Stimulated activated CD8-positive, alpha-beta memory T cell treated with anti-CD3 and anti-CD28 coated beads, Interleukin-2, amount 100 ng/mL, for 1 hour (primary cell): Measurements from ENCODE around the gene AP4M1.
"Not testable (repeated sequence)": the region's sequence is repeated elsewhere in the genome, so short reads cannot be mapped to it uniquely, and the experiment has no call there.

Experiments
- DNase-seq, 2 donors: peaks; one replicate each; pipeline ENCODE4 v3.0.0-alpha.2; 2020; ENCODE audit warnings: low read depth in 2 of 2

Gene AP4M1

DNA sequence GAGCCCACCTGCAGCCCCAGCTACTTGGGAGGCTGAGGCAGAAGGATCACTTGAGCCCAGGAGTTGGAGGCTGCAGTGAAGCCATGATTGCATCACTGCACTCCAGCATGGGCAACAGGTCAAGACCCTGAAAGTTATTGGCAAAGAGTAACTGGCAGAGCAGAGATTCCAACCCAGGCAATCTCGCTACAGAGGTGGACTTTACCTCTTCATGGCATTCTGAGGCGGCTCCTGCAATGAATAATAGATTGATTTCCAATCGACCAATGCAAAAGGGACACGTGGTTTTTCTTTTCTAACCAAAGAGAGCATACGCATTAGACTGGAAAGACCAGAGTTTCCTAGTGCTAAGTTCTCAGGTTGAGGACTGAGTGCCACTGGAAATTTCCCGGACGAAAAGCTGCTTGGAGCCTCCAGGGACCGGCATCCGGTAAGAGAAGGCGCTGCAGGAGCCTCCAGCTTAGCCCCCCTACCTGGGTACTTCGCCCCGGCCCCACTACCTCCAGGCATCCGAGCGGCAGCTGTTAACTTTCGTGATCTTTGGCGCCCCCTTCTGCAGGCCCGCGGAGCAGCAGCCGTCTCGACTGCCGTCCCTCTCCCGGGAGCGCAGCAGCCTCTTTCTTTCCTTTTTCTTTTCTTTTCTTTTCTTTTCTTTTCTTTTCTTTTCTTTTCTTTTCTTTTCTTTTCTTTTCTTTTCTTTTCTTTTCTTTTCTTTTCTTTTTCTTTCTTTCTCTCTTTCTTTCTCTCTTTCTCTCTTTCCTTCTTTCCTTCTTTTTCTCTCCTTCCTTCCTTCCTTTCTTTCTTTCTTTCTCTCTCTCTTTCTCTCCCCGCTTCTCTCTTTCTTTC lies 29.4 kb downstream of the AP4M1 start:
- peak; percentile 70 to 76 for DNase-seq

GRCh38 chr7:100132126-100132525 lies 30.7 kb downstream of the AP4M1 start:
- DNase-seq, result no peak

DNA sequence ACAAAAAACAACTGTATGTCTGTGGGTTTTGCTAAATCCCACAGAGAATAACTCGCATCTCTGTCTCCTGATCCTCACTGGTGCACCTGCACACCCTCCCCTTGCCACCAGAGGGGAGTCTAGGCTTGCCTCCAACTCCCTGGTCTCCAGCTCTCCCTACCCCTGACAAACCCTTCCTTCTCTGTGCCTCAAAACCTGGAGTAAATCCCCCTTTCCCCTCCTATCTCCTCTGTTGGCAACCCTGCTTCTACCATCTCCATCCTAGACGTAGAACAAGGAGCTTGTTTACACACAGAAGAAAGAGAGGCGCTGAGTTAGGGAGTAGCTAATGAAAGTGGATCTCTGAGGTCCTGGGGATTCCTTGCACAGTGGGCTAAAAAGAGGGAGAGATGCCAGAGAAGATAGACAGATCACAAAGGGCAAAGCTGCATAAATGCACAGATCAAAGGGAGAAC lies 31.3 kb downstream of the AP4M1 start:
- DNase-seq, result peak; percentile 20 to 43

DNA sequence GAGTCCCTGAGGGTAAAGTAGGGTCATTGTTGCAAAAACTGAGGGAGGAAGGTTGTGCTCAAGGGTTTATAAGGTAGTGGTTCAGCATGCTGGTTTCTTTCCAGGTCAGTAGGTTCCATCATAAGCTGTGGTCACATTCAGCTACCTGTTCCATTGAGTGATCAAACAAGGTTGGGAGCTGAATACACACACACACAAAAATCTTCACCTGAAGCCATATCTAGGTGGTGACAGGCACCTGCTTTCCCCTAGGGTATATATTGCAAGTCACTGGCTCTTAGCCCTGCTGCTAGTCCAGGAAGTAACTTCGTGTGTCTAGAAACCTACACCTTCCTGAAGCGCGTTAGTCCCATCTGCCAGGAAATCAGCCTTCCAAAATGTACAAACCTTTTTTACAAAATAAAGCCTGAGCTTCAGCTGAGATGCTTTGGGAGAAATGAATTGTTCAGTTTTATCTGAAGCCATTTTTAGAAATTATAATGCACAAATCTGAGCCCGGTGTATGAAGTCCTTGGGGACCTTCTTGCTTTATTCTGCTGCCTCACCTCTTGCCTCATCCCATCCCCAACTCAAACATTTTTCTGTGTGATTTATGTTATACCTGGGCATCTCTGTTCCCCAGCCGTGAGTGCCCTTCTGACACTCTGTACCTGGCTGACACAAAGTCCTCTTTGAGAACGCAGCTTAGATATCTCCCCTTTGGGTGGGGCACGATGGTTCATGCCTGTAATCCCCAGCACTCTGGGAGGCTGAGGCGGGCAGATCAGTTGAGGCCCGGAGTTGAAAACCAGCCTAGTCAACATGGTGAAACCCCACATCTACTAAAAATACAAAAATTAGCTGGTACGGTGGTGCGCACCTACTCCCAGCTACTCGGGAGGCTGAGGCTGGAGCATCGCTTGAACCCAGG lies 36.7 kb downstream of the AP4M1 start:
- no peak for DNase-seq

- DNase-seq, result no peak
These were observed 40.1 kb downstream of the AP4M1 start for GRCh38 chr7:100141555-100141949.

- no peak for DNase-seq
These were observed 41.0 kb downstream of the AP4M1 start for GRCh38 chr7:100142461-100142860.

- DNase-seq, result not testable (repeated sequence)
These were observed 44.9 kb downstream of the AP4M1 start for GRCh38 chr7:100146350-100146749.

- no peak for DNase-seq
These were observed 45.8 kb downstream of the AP4M1 start for GRCh38 chr7:100147278-100147677.

DNA sequence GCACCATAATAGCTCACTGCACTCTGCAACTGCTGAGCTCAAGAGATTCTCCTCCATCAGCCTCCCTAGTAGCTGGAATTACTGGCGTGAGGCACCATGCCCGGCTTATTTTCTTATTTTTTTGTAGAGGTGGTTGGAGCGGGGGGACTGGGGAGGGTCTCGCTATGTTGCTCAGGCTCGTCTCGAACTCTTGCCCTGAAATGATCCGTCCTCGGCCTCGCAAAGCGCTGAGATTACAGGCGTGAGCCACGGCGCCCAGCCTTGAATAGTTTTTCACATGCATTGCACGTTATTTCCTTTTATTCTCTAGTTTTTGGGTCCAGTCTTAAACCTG lies 46.7 kb downstream of the AP4M1 start:
- DNase-seq, result no peak

DNA sequence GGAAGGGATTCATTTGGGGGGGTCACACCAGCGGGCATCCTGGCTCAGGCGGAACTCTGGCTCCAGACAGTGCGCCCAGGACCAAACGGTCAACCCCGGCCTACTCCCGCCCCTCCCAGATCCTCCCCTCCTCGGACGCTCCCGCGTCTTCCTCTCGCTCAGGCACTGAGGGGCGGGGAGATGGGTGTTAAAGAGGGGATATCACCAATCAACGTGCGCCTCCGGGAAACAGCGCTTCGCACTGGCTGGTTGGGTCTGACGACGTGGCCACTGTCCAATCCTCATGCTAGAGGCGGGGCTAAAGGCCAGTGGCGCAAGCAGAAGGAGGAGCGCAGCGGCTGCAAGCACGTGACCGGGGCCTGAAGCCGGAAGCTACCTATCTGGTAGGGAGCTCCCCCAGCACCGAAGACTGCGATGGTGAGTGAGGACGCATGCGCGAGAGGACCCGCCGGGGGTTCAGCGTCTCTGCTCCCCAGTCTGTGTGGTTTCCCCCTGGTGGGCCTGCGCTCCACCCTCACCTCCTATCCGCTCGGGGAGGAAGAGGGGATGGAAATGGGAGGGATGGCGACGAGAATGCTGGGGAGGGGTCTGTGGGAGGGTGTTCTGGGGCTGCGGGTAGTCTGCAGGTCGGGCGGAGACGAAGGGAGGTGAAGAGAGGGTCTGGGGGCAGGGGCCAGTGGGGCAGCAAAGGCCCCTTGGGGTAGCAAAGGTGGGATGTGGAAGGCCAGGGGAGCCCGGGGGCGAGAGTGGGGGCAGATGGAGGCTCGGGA lies 47.3 kb downstream of the AP4M1 start, which contains the start of gene LAMTOR4:
Gene LAMTOR4, plus strand, starts transcription at position 360 of the 770 bp plus-strand sequence. Its CDS starts 55 bp downstream, at position 415.
- DNase-seq, result peak; percentile 94 to 95

- DNase-seq, result no peak
These were observed 51.0 kb downstream of the AP4M1 start for GRCh38 chr7:100152404-100152803.

- no peak for DNase-seq
These were observed 51.7 kb downstream of the AP4M1 start for GRCh38 chr7:100152937-100153666.

GRCh38 chr7:100153708-100154535 lies 52.5 kb downstream of the AP4M1 start:
- DNase-seq, result no peak

DNA sequence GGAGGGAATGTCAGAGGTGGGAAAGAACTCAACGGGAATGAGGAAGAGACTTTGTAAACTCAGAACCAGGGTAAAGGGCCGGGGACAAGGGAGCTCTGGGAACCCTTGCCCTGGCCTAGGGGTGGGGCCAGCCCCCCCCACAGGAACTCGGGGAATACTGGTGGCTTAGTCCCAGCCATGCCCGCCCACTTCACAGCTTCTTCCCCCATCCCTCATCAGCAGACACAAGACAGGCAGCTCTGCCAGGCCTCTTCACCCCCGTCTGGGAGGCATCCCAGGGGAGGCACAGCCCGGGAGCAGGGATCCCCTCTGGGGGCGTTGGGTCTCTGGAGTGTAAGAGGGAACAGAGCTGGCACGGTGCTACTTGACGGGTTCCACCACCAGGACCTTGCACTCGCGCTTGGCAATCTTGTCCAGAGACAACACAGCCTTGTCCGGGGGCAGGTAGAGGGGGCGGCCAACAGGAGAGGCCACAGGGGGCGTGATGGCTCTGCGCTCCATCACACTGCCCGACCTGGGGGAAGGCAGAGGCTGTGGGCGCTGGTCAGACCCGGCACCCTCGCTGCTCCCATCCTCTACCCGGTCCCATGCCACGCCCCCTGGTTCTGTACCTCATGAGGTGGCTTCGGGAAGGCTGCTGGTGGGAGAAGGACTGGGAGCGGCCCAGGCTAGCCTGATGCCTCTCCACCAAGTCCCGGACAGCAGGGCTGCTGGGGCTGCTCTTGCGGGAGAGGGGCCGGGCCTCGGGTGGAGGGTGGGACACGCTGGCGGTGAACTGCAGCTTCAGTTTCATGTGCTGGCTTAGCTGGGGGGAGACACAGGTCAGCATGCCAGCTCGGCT lies 53.4 kb downstream of the AP4M1 start:
- DNase-seq, result no peak

GRCh38 chr7:100155553-100156317 lies 54.3 kb downstream of the AP4M1 start:
- no peak for DNase-seq

DNA sequence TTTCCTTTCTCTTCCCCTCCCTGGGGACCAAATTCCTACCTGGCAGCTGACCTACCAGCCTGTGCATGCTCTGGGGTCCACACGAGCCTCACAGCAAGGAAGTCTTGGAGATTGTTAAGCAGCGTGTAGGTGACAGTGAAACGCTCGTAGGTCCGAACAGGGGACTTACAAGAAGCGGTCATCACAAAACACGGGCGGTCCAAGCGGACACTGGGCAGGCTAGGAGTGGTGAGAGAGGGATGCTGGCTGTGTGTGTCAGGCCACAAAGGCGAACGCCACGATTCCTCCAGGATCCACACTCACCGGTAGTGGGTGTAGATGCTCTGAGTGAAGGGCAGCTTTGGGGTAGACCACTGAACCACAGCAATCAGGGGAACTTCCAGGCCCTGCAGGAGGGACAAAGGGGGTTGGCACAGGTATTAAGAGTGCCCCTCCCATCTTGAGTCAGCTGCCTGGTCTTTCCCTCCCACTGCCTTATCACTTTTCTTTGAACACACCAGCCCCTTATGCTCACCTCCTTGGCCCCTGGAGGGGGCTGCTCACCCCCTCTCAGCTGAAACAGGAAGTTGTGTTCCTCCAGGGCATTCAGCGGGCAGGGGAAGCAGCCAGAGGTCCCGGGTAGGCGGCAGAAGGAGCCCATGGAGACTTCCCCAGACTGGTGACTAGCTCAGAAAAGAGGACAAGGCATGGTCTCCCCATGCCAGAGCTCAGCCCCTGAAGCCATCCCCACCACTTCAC lies 55.1 kb downstream of the AP4M1 start:
- no peak for DNase-seq

DNA sequence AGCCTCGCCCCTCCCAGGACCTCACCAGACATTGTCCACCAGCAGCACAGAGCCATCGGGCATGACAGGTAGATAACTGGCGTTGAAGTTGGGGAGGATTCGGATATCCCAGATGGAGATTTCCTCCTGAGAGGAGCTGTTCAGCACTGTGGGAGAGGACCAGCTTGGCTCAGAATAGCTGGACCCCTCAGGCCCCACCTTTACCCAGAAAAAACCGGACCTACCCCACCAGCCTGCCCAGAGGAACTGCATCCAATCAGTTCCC lies 55.6 kb downstream of the AP4M1 start:
- DNase-seq, result no peak
